ENCODE data around the gene AADAT. TPM values are rescaled to one million over a fixed set of nuclear protein-coding genes. Genes with fewer than 3 reads are reported as not detected.
"Not testable (repeated sequence)": the region's sequence is repeated elsewhere in the genome, so short reads cannot be mapped to it uniquely, and the experiment has no call there.

AADAT gene
- total RNA-seq, 1 experiment from 2014 or later: not detected

GRCh38 chr4:170122252-170122651 lies 32.5 kb upstream of the AADAT start:
- no peaks in the 10 kb centered on the region for H3K9me3 ChIP-seq (ENCODE audit: low read length)
- no peaks in the 10 kb centered on the region for H3K79me2 ChIP-seq (ENCODE audit: low read length)
- no peak overlapping the region for H3K4me3 ChIP-seq (ENCODE audit: low read length)
- H4K20me1 ChIP-seq (ENCODE audit: insufficient read depth, low read depth, low read length): no peaks in the 10 kb centered on the region
- no peaks in the 10 kb centered on the region for H3K36me3 ChIP-seq (ENCODE audit: insufficient read depth, low read length)
- H3K4me2 ChIP-seq (ENCODE audit: low read depth, low read length, poor library complexity, severe bottlenecking): no peak overlapping the region
- no peak overlapping the region for H2AFZ ChIP-seq (ENCODE audit: low read length)
- no peak for DNase-seq
- H3K4me1 ChIP-seq (ENCODE audit: low read length): no peaks in the 10 kb centered on the region
- H3K9me2 ChIP-seq (replicated peaks; ENCODE audit: insufficient read depth, low read length): no peaks in the 10 kb centered on the region
- H3K27me3 ChIP-seq (ENCODE audit: low read length): no peaks in the 10 kb centered on the region
- H3K9ac ChIP-seq (ENCODE audit: low read length): no peak overlapping the region
- H3K27ac ChIP-seq (ENCODE audit: low read length): no peak overlapping the region

- Histone ChIP-seq H3K27me3 (ENCODE audit: low read length) (no peaks in the 10 kb centered on the region), H4K20me1 (ENCODE audit: insufficient read depth, low read depth, low read length) (no peaks in the 10 kb centered on the region), H3K9me2 (replicated peaks; ENCODE audit: insufficient read depth, low read length) (no peaks in the 10 kb centered on the region), H3K4me3 (ENCODE audit: low read length) (no peak overlapping the region), H3K9me3 (ENCODE audit: low read length) (no peaks in the 10 kb centered on the region), H3K4me1 (ENCODE audit: low read length) (no peaks in the 10 kb centered on the region), H3K36me3 (ENCODE audit: insufficient read depth, low read length) (no peaks in the 10 kb centered on the region), H3K79me2 (ENCODE audit: low read length) (no peaks in the 10 kb centered on the region), H3K4me2 (ENCODE audit: low read depth, low read length, poor library complexity, severe bottlenecking) (no peak overlapping the region), H3K9ac (ENCODE audit: low read length) (no peak overlapping the region), H3K27ac (ENCODE audit: low read length) (no peak overlapping the region), H2AFZ (ENCODE audit: low read length) (no peak overlapping the region)
- DNase-seq: no peak
These were observed 24.9 kb upstream of the AADAT start for GRCh38 chr4:170114636-170115035.

- H3K9me3 ChIP-seq (ENCODE audit: low read length); H3K27me3 ChIP-seq (ENCODE audit: low read length); H3K9ac ChIP-seq (ENCODE audit: low read length); H3K36me3 ChIP-seq (ENCODE audit: insufficient read depth, low read length); H3K4me1 ChIP-seq (ENCODE audit: low read length); H2AFZ ChIP-seq (ENCODE audit: low read length); H3K27ac ChIP-seq (ENCODE audit: low read length); H3K4me2 ChIP-seq (ENCODE audit: low read depth, low read length, poor library complexity, severe bottlenecking); H3K4me3 ChIP-seq (ENCODE audit: low read length); H4K20me1 ChIP-seq (ENCODE audit: insufficient read depth, low read depth, low read length); DNase-seq; H3K9me2 ChIP-seq (replicated peaks; ENCODE audit: insufficient read depth, low read length); H3K79me2 ChIP-seq (ENCODE audit: low read length): not testable (repeated sequence)
These were observed 24.4 kb upstream of the AADAT start for GRCh38 chr4:170114183-170114582.

GRCh38 chr4:170111546-170111945 lies 21.8 kb upstream of the AADAT start:
- Histone ChIP-seq H2AFZ (ENCODE audit: low read length) (no peak overlapping the region), H3K4me3 (ENCODE audit: low read length) (no peak overlapping the region), H4K20me1 (ENCODE audit: insufficient read depth, low read depth, low read length) (no peaks in the 10 kb centered on the region), H3K36me3 (ENCODE audit: insufficient read depth, low read length) (no peaks in the 10 kb centered on the region), H3K9me3 (ENCODE audit: low read length) (no peaks in the 10 kb centered on the region), H3K9ac (ENCODE audit: low read length) (no peak overlapping the region), H3K27me3 (ENCODE audit: low read length) (no peaks in the 10 kb centered on the region), H3K9me2 (replicated peaks; ENCODE audit: insufficient read depth, low read length) (no peaks in the 10 kb centered on the region), H3K27ac (ENCODE audit: low read length) (no peak overlapping the region), H3K4me2 (ENCODE audit: low read depth, low read length, poor library complexity, severe bottlenecking) (no peak overlapping the region), H3K4me1 (ENCODE audit: low read length) (no peaks in the 10 kb centered on the region), H3K79me2 (ENCODE audit: low read length) (no peaks in the 10 kb centered on the region)
- DNase-seq: no peak

- H3K79me2 ChIP-seq (ENCODE audit: low read length): no peaks in the 10 kb centered on the region
- no peaks in the 10 kb centered on the region for H3K36me3 ChIP-seq (ENCODE audit: insufficient read depth, low read length)
- H2AFZ ChIP-seq (ENCODE audit: low read length): no peak overlapping the region
- no peaks in the 10 kb centered on the region for H3K9me3 ChIP-seq (ENCODE audit: low read length)
- H4K20me1 ChIP-seq (ENCODE audit: insufficient read depth, low read depth, low read length): no peaks in the 10 kb centered on the region
- H3K27ac ChIP-seq (ENCODE audit: low read length): no peak overlapping the region
- H3K4me1 ChIP-seq (ENCODE audit: low read length): no peaks in the 10 kb centered on the region
- H3K9me2 ChIP-seq (replicated peaks; ENCODE audit: insufficient read depth, low read length): no peaks in the 10 kb centered on the region
- H3K9ac ChIP-seq (ENCODE audit: low read length): no peak overlapping the region
- H3K4me3 ChIP-seq (ENCODE audit: low read length): no peak overlapping the region
- no peaks in the 10 kb centered on the region for H3K27me3 ChIP-seq (ENCODE audit: low read length)
- no peak for DNase-seq
- H3K4me2 ChIP-seq (ENCODE audit: low read depth, low read length, poor library complexity, severe bottlenecking): no peak overlapping the region
These were observed 21.3 kb upstream of the AADAT start for GRCh38 chr4:170111085-170111484.

GRCh38 chr4:170110285-170110672 lies 20.5 kb upstream of the AADAT start:
- H3K4me2 ChIP-seq (ENCODE audit: low read depth, low read length, poor library complexity, severe bottlenecking): no peak overlapping the region
- H3K9me3 ChIP-seq (ENCODE audit: low read length): no peaks in the 10 kb centered on the region
- H3K4me3 ChIP-seq (ENCODE audit: low read length): no peak overlapping the region
- H2AFZ ChIP-seq (ENCODE audit: low read length): no peak overlapping the region
- no peaks in the 10 kb centered on the region for H3K4me1 ChIP-seq (ENCODE audit: low read length)
- H3K36me3 ChIP-seq (ENCODE audit: insufficient read depth, low read length): no peaks in the 10 kb centered on the region
- DNase-seq: no peak
- H3K9ac ChIP-seq (ENCODE audit: low read length): no peak overlapping the region
- no peaks in the 10 kb centered on the region for H3K27me3 ChIP-seq (ENCODE audit: low read length)
- H4K20me1 ChIP-seq (ENCODE audit: insufficient read depth, low read depth, low read length): no peaks in the 10 kb centered on the region
- no peak overlapping the region for H3K27ac ChIP-seq (ENCODE audit: low read length)
- no peaks in the 10 kb centered on the region for H3K9me2 ChIP-seq (replicated peaks; ENCODE audit: insufficient read depth, low read length)
- H3K79me2 ChIP-seq (ENCODE audit: low read length): no peaks in the 10 kb centered on the region

GRCh38 chr4:170109586-170110284 lies 20.0 kb upstream of the AADAT start:
- no peak overlapping the region for H2AFZ ChIP-seq (ENCODE audit: low read length)
- no peak overlapping the region for H3K27ac ChIP-seq (ENCODE audit: low read length)
- H3K36me3 ChIP-seq (ENCODE audit: insufficient read depth, low read length): no peaks in the 10 kb centered on the region
- no peak overlapping the region for H3K9ac ChIP-seq (ENCODE audit: low read length)
- H3K27me3 ChIP-seq (ENCODE audit: low read length): no peaks in the 10 kb centered on the region
- no peak overlapping the region for H3K4me3 ChIP-seq (ENCODE audit: low read length)
- no peak for DNase-seq
- H4K20me1 ChIP-seq (ENCODE audit: insufficient read depth, low read depth, low read length): no peaks in the 10 kb centered on the region
- H3K4me1 ChIP-seq (ENCODE audit: low read length): no peaks in the 10 kb centered on the region
- no peaks in the 10 kb centered on the region for H3K9me2 ChIP-seq (replicated peaks; ENCODE audit: insufficient read depth, low read length)
- H3K9me3 ChIP-seq (ENCODE audit: low read length): no peaks in the 10 kb centered on the region
- H3K4me2 ChIP-seq (ENCODE audit: low read depth, low read length, poor library complexity, severe bottlenecking): no peak overlapping the region
- H3K79me2 ChIP-seq (ENCODE audit: low read length): no peaks in the 10 kb centered on the region

GRCh38 chr4:170106900-170107299 lies 17.1 kb upstream of the AADAT start:
- Histone ChIP-seq H3K9me3 (ENCODE audit: low read length) (no peaks in the 10 kb centered on the region), H3K27me3 (ENCODE audit: low read length) (no peaks in the 10 kb centered on the region), H2AFZ (ENCODE audit: low read length) (no peak overlapping the region), H3K4me1 (ENCODE audit: low read length) (no peaks in the 10 kb centered on the region), H4K20me1 (ENCODE audit: insufficient read depth, low read depth, low read length) (no peaks in the 10 kb centered on the region), H3K4me2 (ENCODE audit: low read depth, low read length, poor library complexity, severe bottlenecking) (no peak overlapping the region), H3K9ac (ENCODE audit: low read length) (no peak overlapping the region), H3K27ac (ENCODE audit: low read length) (no peak overlapping the region), H3K4me3 (ENCODE audit: low read length) (no peak overlapping the region), H3K79me2 (ENCODE audit: low read length) (no peaks in the 10 kb centered on the region), H3K9me2 (replicated peaks; ENCODE audit: insufficient read depth, low read length) (no peaks in the 10 kb centered on the region), H3K36me3 (ENCODE audit: insufficient read depth, low read length) (no peaks in the 10 kb centered on the region)
- DNase-seq: no peak

GRCh38 chr4:170102426-170102825 lies 12.7 kb upstream of the AADAT start:
- H3K4me1 ChIP-seq (ENCODE audit: low read length): no peaks in the 10 kb centered on the region
- no peak overlapping the region for H3K9ac ChIP-seq (ENCODE audit: low read length)
- H3K4me3 ChIP-seq (ENCODE audit: low read length): no peak overlapping the region
- H3K9me2 ChIP-seq (replicated peaks; ENCODE audit: insufficient read depth, low read length): no peaks in the 10 kb centered on the region
- no peaks in the 10 kb centered on the region for H3K9me3 ChIP-seq (ENCODE audit: low read length)
- no peaks in the 10 kb centered on the region for H3K79me2 ChIP-seq (ENCODE audit: low read length)
- H3K27ac ChIP-seq (ENCODE audit: low read length): no peak overlapping the region
- no peak overlapping the region for H2AFZ ChIP-seq (ENCODE audit: low read length)
- no peaks in the 10 kb centered on the region for H3K36me3 ChIP-seq (ENCODE audit: insufficient read depth, low read length)
- DNase-seq: no peak
- H3K27me3 ChIP-seq (ENCODE audit: low read length): no peaks in the 10 kb centered on the region
- no peaks in the 10 kb centered on the region for H4K20me1 ChIP-seq (ENCODE audit: insufficient read depth, low read depth, low read length)
- H3K4me2 ChIP-seq (ENCODE audit: low read depth, low read length, poor library complexity, severe bottlenecking): no peak overlapping the region

Data from Karpas-422 (cell line).